A673 (cell line): Measurements from ENCODE around the gene COL11A1.

Source experiments
- EZH2 ChIP-seq: fragments of 200-600 bp; sonication (generic); IDR thresholded peaks from 2 replicates; pipeline ENCODE4 v1.6.1; 2017; ENCODE audit warnings: borderline replicate concordance, low read depth, mild to moderate bottlenecking, mixed read lengths, antibody characterized with exemption, low read length; ENCODE audit not compliant: poor library complexity, severe bottlenecking
- TF ChIP-seq, protein P1 (sequence below): fragments of 300-800, 200-600 bp; sonication (generic); conservative IDR thresholded peaks from 2 replicates; pipeline ENCODE4 v1.5.1; 2017; ENCODE audit warnings: low read depth, mild to moderate bottlenecking, antibody characterized with exemption, low read length, moderate library complexity, mixed read lengths

DNA sequence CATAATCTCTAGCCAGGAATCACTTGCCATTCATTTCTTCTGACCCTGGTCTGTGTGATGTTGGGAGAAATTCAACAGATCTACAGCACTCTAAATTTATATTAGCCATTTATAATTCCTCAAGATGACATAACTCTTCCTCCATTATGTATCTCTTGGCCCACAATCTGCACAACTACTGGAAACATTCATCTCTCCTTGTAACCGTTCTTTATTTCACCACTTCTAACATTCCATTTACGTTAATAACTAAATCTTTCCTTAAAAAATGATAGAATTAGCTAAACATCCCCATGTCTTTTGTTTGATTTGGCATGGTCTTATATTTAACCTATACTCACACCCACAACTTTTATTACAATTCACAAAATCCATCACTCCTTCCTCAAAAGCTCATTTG is 166.0 kb downstream of the COL11A1 start:
- TF ChIP-seq, protein P1, sequence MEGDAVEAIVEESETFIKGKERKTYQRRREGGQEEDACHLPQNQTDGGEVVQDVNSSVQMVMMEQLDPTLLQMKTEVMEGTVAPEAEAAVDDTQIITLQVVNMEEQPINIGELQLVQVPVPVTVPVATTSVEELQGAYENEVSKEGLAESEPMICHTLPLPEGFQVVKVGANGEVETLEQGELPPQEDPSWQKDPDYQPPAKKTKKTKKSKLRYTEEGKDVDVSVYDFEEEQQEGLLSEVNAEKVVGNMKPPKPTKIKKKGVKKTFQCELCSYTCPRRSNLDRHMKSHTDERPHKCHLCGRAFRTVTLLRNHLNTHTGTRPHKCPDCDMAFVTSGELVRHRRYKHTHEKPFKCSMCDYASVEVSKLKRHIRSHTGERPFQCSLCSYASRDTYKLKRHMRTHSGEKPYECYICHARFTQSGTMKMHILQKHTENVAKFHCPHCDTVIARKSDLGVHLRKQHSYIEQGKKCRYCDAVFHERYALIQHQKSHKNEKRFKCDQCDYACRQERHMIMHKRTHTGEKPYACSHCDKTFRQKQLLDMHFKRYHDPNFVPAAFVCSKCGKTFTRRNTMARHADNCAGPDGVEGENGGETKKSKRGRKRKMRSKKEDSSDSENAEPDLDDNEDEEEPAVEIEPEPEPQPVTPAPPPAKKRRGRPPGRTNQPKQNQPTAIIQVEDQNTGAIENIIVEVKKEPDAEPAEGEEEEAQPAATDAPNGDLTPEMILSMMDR: no peak
- TF ChIP-seq EZH2: no peak
